OCI-LY7 (cell line): ENCODE results near the gene ADGRG3. TPM values are rescaled to one million over a fixed set of nuclear protein-coding genes. Genes with fewer than 3 reads are reported as not detected.

Experiments
- BruUV-seq: library from RNA; stranded (reverse); fragments of 400-500 nt; replicated peaks from 2 replicates; lab custom pipeline; 2021; lab: Mats Ljungman, UMichigan
- CTCF ChIA-PET: fragments of 300-600 bp; sonication (Branson Sonifier 250); formaldehyde crosslinking; loops from one replicate; lab custom pipeline; 2022; ENCODE audit warnings: antibody characterized with exemption; ENCODE audit not compliant: unreplicated experiment; lab: Charles Lee
- POLR2A ChIA-PET: fragments of 300-600 bp; sonication (Branson Sonifier 250); formaldehyde crosslinking; loops from one replicate; lab custom pipeline; 2022; ENCODE audit warnings: antibody characterized with exemption; lab: Charles Lee
- DNase-seq: peaks from one replicate; pipeline ENCODE4 v3.0.0-alpha.2; 2015; ENCODE audit warnings: low spot score
- H2AFZ ChIP-seq: fragments of 200-600 bp; sonication (generic), shearing (Covaris generic); 2 replicates; pipeline ENCODE4 v1.6.1; 2014; ENCODE audit warnings: mild to moderate bottlenecking, antibody characterized with exemption, low read length, moderate library complexity
- H3K27ac ChIP-seq: fragments of 200-600 bp; sonication (generic); 2 replicates; pipeline ENCODE4 v1.5.1; 2014; ENCODE audit warnings: mixed run types, low read depth, mild to moderate bottlenecking, moderate library complexity, low read length, inconsistent platforms; ENCODE audit not compliant: poor library complexity, severe bottlenecking
- H3K36me3 ChIP-seq: fragments of 200-600 bp; sonication (generic); 2 replicates; pipeline ENCODE4 v1.6.1; 2014; ENCODE audit warnings: mild to moderate bottlenecking, antibody characterized with exemption, low read length, moderate library complexity, mixed read lengths; ENCODE audit not compliant: insufficient read depth
- H3K4me1 ChIP-seq: fragments of 200-600 bp; sonication (generic); 2 replicates; pipeline ENCODE4 v1.5.1; 2014; ENCODE audit warnings: mild to moderate bottlenecking, low read length; ENCODE audit not compliant: insufficient read depth, poor library complexity, severe bottlenecking
- H3K4me2 ChIP-seq: fragments of 200-600 bp; sonication (generic); 2 replicates; pipeline ENCODE4 v1.6.1; 2014; ENCODE audit warnings: mild to moderate bottlenecking, low read length
- H3K4me3 ChIP-seq: fragments of 200-600 bp; sonication (generic); 2 replicates; pipeline ENCODE4 v1.5.1; 2014; ENCODE audit warnings: mild to moderate bottlenecking, low read depth, low read length; ENCODE audit not compliant: poor library complexity, severe bottlenecking
- H3K79me2 ChIP-seq: fragments of 200-600 bp; sonication (generic); 2 replicates; pipeline ENCODE4 v1.6.1; 2016; ENCODE audit warnings: low read depth, mild to moderate bottlenecking, low read length, moderate library complexity, mixed read lengths; ENCODE audit not compliant: insufficient read depth
- H3K9me2 ChIP-seq: fragments of 200-600 bp; sonication (generic); 2 replicates; pipeline ENCODE4 v1.6.1; 2016; ENCODE audit warnings: mild to moderate bottlenecking, low read length, mixed read lengths; ENCODE audit not compliant: insufficient read depth
- H3K9me3 ChIP-seq: fragments of 200-600 bp; sonication (generic); 2 replicates; pipeline ENCODE4 v1.6.1; 2014; ENCODE audit warnings: mild to moderate bottlenecking, mixed run types, low read length, mixed read lengths
- H4K20me1 ChIP-seq: fragments of 200-600 bp; sonication (generic); 2 replicates; pipeline ENCODE4 v1.6.1; 2014; ENCODE audit warnings: mild to moderate bottlenecking, antibody characterized with exemption, low read length, moderate library complexity, mixed read lengths; ENCODE audit not compliant: insufficient read depth
- EZH2phosphoT487 ChIP-seq: fragments of 200-600 bp; sonication (generic); IDR thresholded peaks from 2 replicates; pipeline ENCODE4 v1.6.1; 2018; ENCODE audit warnings: low read depth, borderline replicate concordance, mild to moderate bottlenecking, mixed run types, antibody characterized with exemption, low read length, moderate library complexity, mixed read lengths
- intact Hi-C: fragments of 100-400 bp; cut with micrococcal nuclease; formaldehyde crosslinking; loops from one replicate; pipeline ENCODE4 v1.10.0; 2022; ENCODE audit not compliant: unreplicated experiment
- total RNA-seq, 2 experiments: library from RNA; depleted of rRNA in 1 of 2; stranded (reverse); fragments of >200 nt in 1 of 2; shearing (Covaris generic) in 1 of 2; gene quantifications; 2 replicates each; pipeline ENCODE4 v1.2.3, GENCODE V29; 2014 to 2022
- TF ChIP-seq, protein P1 (sequence below): fragments of 200-600 bp; sonication (generic); conservative IDR thresholded peaks from 2 replicates; pipeline ENCODE4 v1.5.1; 2014; ENCODE audit warnings: mild to moderate bottlenecking, antibody characterized with exemption, low read length, moderate library complexity, mixed read lengths

The ADGRG3 gene
- total RNA-seq, 2 experiments from 2014 or later, result not detected

- POLR2A ChIA-PET, result no interaction called here
- no peak for TF ChIP-seq EZH2phosphoT487
- TF ChIP-seq, protein P1, sequence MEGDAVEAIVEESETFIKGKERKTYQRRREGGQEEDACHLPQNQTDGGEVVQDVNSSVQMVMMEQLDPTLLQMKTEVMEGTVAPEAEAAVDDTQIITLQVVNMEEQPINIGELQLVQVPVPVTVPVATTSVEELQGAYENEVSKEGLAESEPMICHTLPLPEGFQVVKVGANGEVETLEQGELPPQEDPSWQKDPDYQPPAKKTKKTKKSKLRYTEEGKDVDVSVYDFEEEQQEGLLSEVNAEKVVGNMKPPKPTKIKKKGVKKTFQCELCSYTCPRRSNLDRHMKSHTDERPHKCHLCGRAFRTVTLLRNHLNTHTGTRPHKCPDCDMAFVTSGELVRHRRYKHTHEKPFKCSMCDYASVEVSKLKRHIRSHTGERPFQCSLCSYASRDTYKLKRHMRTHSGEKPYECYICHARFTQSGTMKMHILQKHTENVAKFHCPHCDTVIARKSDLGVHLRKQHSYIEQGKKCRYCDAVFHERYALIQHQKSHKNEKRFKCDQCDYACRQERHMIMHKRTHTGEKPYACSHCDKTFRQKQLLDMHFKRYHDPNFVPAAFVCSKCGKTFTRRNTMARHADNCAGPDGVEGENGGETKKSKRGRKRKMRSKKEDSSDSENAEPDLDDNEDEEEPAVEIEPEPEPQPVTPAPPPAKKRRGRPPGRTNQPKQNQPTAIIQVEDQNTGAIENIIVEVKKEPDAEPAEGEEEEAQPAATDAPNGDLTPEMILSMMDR, result no peak
- CTCF ChIA-PET, result no interaction called here
- Histone ChIP-seq H3K36me3 (no peaks in the 10 kb centered on the region), H3K9me3 (no peaks in the 10 kb centered on the region), H4K20me1 (no peaks in the 10 kb centered on the region), H3K4me3 (no peak overlapping the region), H2AFZ (no peak overlapping the region), H3K27ac (no peak overlapping the region), H3K4me2 (no peak overlapping the region), H3K4me1 (no peaks in the 10 kb centered on the region), H3K79me2 (no peaks in the 10 kb centered on the region), H3K9me2 (no peaks in the 10 kb centered on the region)
- no TSS peak for BruUV-seq
- intact Hi-C loops, result no loop called here
- DNase-seq, result no peak
Observed at GRCh38 chr16:57676553-57677085, 8.5 kb downstream of the ADGRG3 start.

- H3K4me2 ChIP-seq, result no peak overlapping the region
- H3K9me2 ChIP-seq, result no peaks in the 10 kb centered on the region
- H3K27ac ChIP-seq, result no peak overlapping the region
- H3K79me2 ChIP-seq, result no peaks in the 10 kb centered on the region
- no peaks in the 10 kb centered on the region for H3K9me3 ChIP-seq
- ChIA-PET CTCF (no interaction called here), POLR2A (no interaction called here)
- BruUV-seq, result no TSS peak
- no peaks in the 10 kb centered on the region for H4K20me1 ChIP-seq
- H2AFZ ChIP-seq, result no peak overlapping the region
- intact Hi-C loops, result no loop called here
- no peak for TF ChIP-seq EZH2phosphoT487
- TF ChIP-seq, protein P1, result no peak
- H3K36me3 ChIP-seq, result no peaks in the 10 kb centered on the region
- H3K4me3 ChIP-seq, result no peak overlapping the region
- H3K4me1 ChIP-seq, result no peaks in the 10 kb centered on the region
- no peak for DNase-seq
Observed at GRCh38 chr16:57677622-57678369, 9.7 kb downstream of the ADGRG3 start.

DNA sequence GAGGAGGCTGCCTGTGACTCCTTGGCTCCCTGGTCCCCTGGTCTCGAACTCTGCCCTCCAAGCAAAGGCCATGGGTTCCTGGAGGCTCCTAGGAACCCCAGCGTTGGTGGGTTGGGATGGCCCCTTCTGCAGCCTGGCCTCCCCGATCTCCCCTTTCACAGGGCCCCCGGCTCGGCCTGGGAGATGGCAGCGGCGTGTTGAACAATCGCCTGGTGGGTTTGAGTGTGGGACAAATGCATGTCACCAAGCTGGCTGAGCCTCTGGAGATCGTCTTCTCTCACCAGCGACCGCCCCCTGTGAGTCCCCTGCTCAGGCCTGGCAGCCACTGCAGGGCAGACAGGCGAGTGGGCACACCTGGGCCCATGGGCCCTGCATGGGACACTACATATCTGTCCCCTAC is 10.9 kb downstream of the ADGRG3 start:
- H3K79me2 ChIP-seq, result no peaks in the 10 kb centered on the region
- H3K4me1 ChIP-seq, result no peaks in the 10 kb centered on the region
- ChIA-PET CTCF (no interaction called here), POLR2A (no interaction called here)
- H3K4me3 ChIP-seq, result no peak overlapping the region
- no peaks in the 10 kb centered on the region for H3K9me2 ChIP-seq
- no peaks in the 10 kb centered on the region for H3K9me3 ChIP-seq
- no peaks in the 10 kb centered on the region for H3K36me3 ChIP-seq
- TF ChIP-seq, protein P1, result no peak
- H3K4me2 ChIP-seq, result no peak overlapping the region
- intact Hi-C loops, result no loop called here
- no peak overlapping the region for H2AFZ ChIP-seq
- DNase-seq, result no peak
- no peak overlapping the region for H3K27ac ChIP-seq
- H4K20me1 ChIP-seq, result no peaks in the 10 kb centered on the region
- no TSS peak for BruUV-seq
